UCSD-AML1 (cell line): ENCODE data around the gene MUC13.
"Not testable (repeated sequence)": the region's sequence is repeated elsewhere in the genome, so short reads cannot be mapped to it uniquely, and the experiment has no call there.

Experiments used
- DNase-seq: peaks from one replicate; lab custom pipeline; 2025; ENCODE audit not compliant: unreplicated experiment; lab: John Stamatoyannopoulos, UW

Gene MUC13

GRCh38 chr3:124934577-124934976 is at the start of gene MUC13:
MUC13 (minus strand) TSS chr3:124934751; CDS start chr3:124934712, 39 bp downstream.
- DNase-seq, result no peak

- DNase-seq, result no peak
Observed at GRCh38 chr3:124982855-124983254, 48.3 kb upstream of the MUC13 start.

- DNase-seq, result no peak
Observed at GRCh38 chr3:124981472-124981871, 46.9 kb upstream of the MUC13 start.

GRCh38 chr3:124978627-124979026 is 44.1 kb upstream of the MUC13 start:
- DNase-seq, result no peak

GRCh38 chr3:124976383-124976782 is 41.8 kb upstream of the MUC13 start:
- no peak for DNase-seq

GRCh38 chr3:124974691-124975090 is 40.1 kb upstream of the MUC13 start:
- DNase-seq, result no peak

- DNase-seq, result no peak
Observed at GRCh38 chr3:124973290-124973689, 38.7 kb upstream of the MUC13 start.

GRCh38 chr3:124972457-124972856 is 37.9 kb upstream of the MUC13 start:
- DNase-seq, result no peak

GRCh38 chr3:124969963-124970722 is 35.6 kb upstream of the MUC13 start:
- no peak for DNase-seq

- no peak for DNase-seq
Observed at GRCh38 chr3:124969190-124969589, 34.6 kb upstream of the MUC13 start.

- DNase-seq, result no peak
Observed at GRCh38 chr3:124967964-124968363, 33.4 kb upstream of the MUC13 start.

GRCh38 chr3:124966521-124967445 is 32.2 kb upstream of the MUC13 start:
- DNase-seq, result no peak

- no peak for DNase-seq
Observed at GRCh38 chr3:124965413-124965812, 30.9 kb upstream of the MUC13 start.

- no peak for DNase-seq
Observed at GRCh38 chr3:124964387-124964786, 29.8 kb upstream of the MUC13 start.

GRCh38 chr3:124963755-124964154 is 29.2 kb upstream of the MUC13 start:
- no peak for DNase-seq

- no peak for DNase-seq
Observed at GRCh38 chr3:124962403-124962940, 27.9 kb upstream of the MUC13 start.

GRCh38 chr3:124960698-124961097 is 26.1 kb upstream of the MUC13 start:
- no peak for DNase-seq

- DNase-seq, result no peak
Observed at GRCh38 chr3:124960105-124960504, 25.6 kb upstream of the MUC13 start.

- not testable (repeated sequence) for DNase-seq
Observed at GRCh38 chr3:124957951-124958350, 23.4 kb upstream of the MUC13 start.

GRCh38 chr3:124952282-124952855 is 17.8 kb upstream of the MUC13 start:
- DNase-seq, result no peak

- no peak for DNase-seq
Observed at GRCh38 chr3:124951511-124952281, 17.1 kb upstream of the MUC13 start.
